Esophagus muscularis mucosa (tissue), 4 donors: ENCODE results near the gene KCNE1. TPM values are rescaled to one million over a fixed set of nuclear protein-coding genes. Genes with fewer than 3 reads are reported as not detected.

Source experiments
- DNase-seq: peaks from one replicate; pipeline ENCODE4 v3.0.0-alpha.2; 2017; ENCODE audit errors: extremely low spot score
- H3K27ac ChIP-seq, 4 donors: fragments of 200-600 bp; sonication (generic); replicated peaks in 1 of 4; 1 replicate in 3 of 4; 2 replicates in 1 of 4; pipeline ENCODE4 v1.5.1; 2016 to 2019; ENCODE audit warnings: mild to moderate bottlenecking in 1 of 4
- H3K27me3 ChIP-seq, 4 donors: fragments of 200-600 bp; sonication (generic); one replicate each; pipeline versions ENCODE4 v1.5.1 to v1.6.0; 2016 to 2019
- H3K36me3 ChIP-seq, 4 donors: fragments of 200-600 bp; sonication (generic); one replicate each; pipeline ENCODE4 v1.5.1; 2016 to 2019
- H3K4me1 ChIP-seq, 4 donors: fragments of 200-600 bp; sonication (generic); one replicate each; pipeline ENCODE4 v1.5.1; 2016 to 2019
- H3K4me3 ChIP-seq, 4 donors: fragments of 200-600 bp; sonication (generic); 1 replicate in 2 of 4; 2 replicates in 2 of 4; pipeline ENCODE4 v1.5.1; 2016 to 2019; ENCODE audit warnings: mild to moderate bottlenecking in 4 of 4, moderate library complexity in 1 of 4
- H3K9me3 ChIP-seq, 4 donors: fragments of 200-600 bp; sonication (generic); 1 replicate in 3 of 4; 2 replicates in 1 of 4; pipeline ENCODE4 v1.5.1; 2016 to 2019
- CTCF ChIP-seq, 3 experiments: fragments of 200-600 bp in 2 of 3; fragments of 450-650 bp in 1 of 3; sonication (generic) in 2 of 3; IDR thresholded peaks; one replicate each; pipeline ENCODE4 v1.5.1; 2017 to 2019; ENCODE audit warnings: antibody characterized with exemption in 3 of 3, mild to moderate bottlenecking in 2 of 3, moderate library complexity in 1 of 3
- EP300 ChIP-seq: sonication (generic); formaldehyde crosslinking; IDR thresholded peaks from one replicate; pipeline ENCODE4 v1.6.1; 2017; ENCODE audit warnings: antibody characterized with exemption
- POLR2A ChIP-seq: fragments of 450-650 bp; IDR thresholded peaks from one replicate; pipeline ENCODE4 v1.6.1; 2017; ENCODE audit warnings: antibody characterized with exemption, moderate library complexity, mild to moderate bottlenecking, low read depth
- POLR2AphosphoS5 ChIP-seq, 2 donors: sonication (generic); formaldehyde crosslinking; IDR thresholded peaks; one replicate each; pipeline ENCODE4 v1.6.1; 2017; ENCODE audit warnings: antibody characterized with exemption in 2 of 2
- WGBS: methylation state at CpG from one replicate; pipeline ENCODE4 v1.1.5; 2018; 5-methylcytosine and 5-hydroxymethylcytosine counted together
- intact Hi-C: fragments of 100-400 bp; cut with DNase I; formaldehyde crosslinking; loops from one replicate; pipeline ENCODE4 v1.15.1; 2023
- total RNA-seq, 4 donors: library from RNA; depleted of rRNA; stranded (reverse); fragments of >200 nt; gene quantifications; one replicate each; pipeline versions ENCODE4 v1.1.0 to v1.2.1, GENCODE V29; 2016

Gene KCNE1
- total RNA-seq, 4 donors from 2014 or later = 1.5 to 2.9 (median 2.2) TPM

GRCh38 chr21:34533938-34534337, 21.9 kb upstream of the KCNE1 start:
- no peak for DNase-seq
- intact Hi-C loops = no loop called here
- Histone ChIP-seq H3K27me3 (no peaks in the 10 kb centered on the region), H3K27ac (no peak overlapping the region), H3K4me3 (no peak overlapping the region), H3K9me3 (no peaks in the 10 kb centered on the region), H3K4me1 (peaks cover 0 to 15% (median 7%) of the 10 kb centered on the region in 4 donors), H3K36me3 (no peaks in the 10 kb centered on the region)
- 95% methylated on average over 3 of the region's 3 CpGs for WGBS
- TF ChIP-seq POLR2A (no peak), EP300 (no peak), POLR2AphosphoS5 (IDR thresholded peaks at IDR 0.05) (no peak), CTCF (IDR thresholded peaks at IDR 0.05) (no peak)

GRCh38 chr21:34531399-34531798, 19.4 kb upstream of the KCNE1 start:
- Histone ChIP-seq H3K36me3 (no peaks in the 10 kb centered on the region), H3K4me3 (no peak overlapping the region), H3K4me1 (peaks cover 13 to 23% (median 15%) of the 10 kb centered on the region in 4 donors), H3K27ac (no peak overlapping the region), H3K27me3 (no peaks in the 10 kb centered on the region), H3K9me3 (no peaks in the 10 kb centered on the region)
- intact Hi-C loops = no loop called here
- 95% methylated on average over 6 of the region's 6 CpGs for WGBS
- TF ChIP-seq EP300 = no peak
- no peak for TF ChIP-seq POLR2A
- no peak for TF ChIP-seq CTCF (IDR thresholded peaks at IDR 0.05)
- no peak for TF ChIP-seq POLR2AphosphoS5 (IDR thresholded peaks at IDR 0.05)
- no peak for DNase-seq

- intact Hi-C loops = no loop called here
- H3K9me3 ChIP-seq = no peaks in the 10 kb centered on the region
- no peaks in the 10 kb centered on the region for H3K36me3 ChIP-seq
- H3K4me3 ChIP-seq = no peak overlapping the region
- H3K27me3 ChIP-seq = no peaks in the 10 kb centered on the region
- TF ChIP-seq CTCF (IDR thresholded peaks at IDR 0.05) (no peak), POLR2A (no peak), EP300 (no peak), POLR2AphosphoS5 (IDR thresholded peaks at IDR 0.05) (no peak)
- H3K27ac ChIP-seq = peak overlapping the region in 2 of 4 donors; percentile 42 to 85
- H3K4me1 ChIP-seq = peaks cover 17 to 34% (median 24%) of the 10 kb centered on the region in 4 donors
- DNase-seq = no peak
These were observed 18.3 kb upstream of the KCNE1 start for GRCh38 chr21:34530261-34530660.

- no peaks in the 10 kb centered on the region for H3K9me3 ChIP-seq
- H3K27ac ChIP-seq = peak overlapping the region; percentile 85 to 89 (median 86)
- no peaks in the 10 kb centered on the region for H3K27me3 ChIP-seq
- TF ChIP-seq POLR2AphosphoS5 (IDR thresholded peaks at IDR 0.05) (peak in 1 of 2 donors; percentile 50), EP300 (no peak)
- DNase-seq = no peak
- 50% methylated on average over 3 of the region's 3 CpGs for WGBS
- H3K4me1 ChIP-seq = peaks cover 34 to 51% (median 46%) of the 10 kb centered on the region in 4 donors
- intact Hi-C loops = no loop called here
- H3K36me3 ChIP-seq = peaks cover 0 to 4% (median 0%) of the 10 kb centered on the region in 4 donors
- no peak overlapping the region for H3K4me3 ChIP-seq
These were observed 16.1 kb upstream of the KCNE1 start for GRCh38 chr21:34528131-34528561.

GRCh38 chr21:34526618-34527290, 14.7 kb upstream of the KCNE1 start:
- intact Hi-C loops = no loop called here
- TF ChIP-seq CTCF (IDR thresholded peaks at IDR 0.05) (no peak), POLR2AphosphoS5 (IDR thresholded peaks at IDR 0.05) (peak; percentile 92 to 93), EP300 (peak; percentile 71), POLR2A (peak; percentile 49)
- Histone ChIP-seq H3K4me3 (peak overlapping the region; percentile 49 to 58 (median 52)), H3K36me3 (peaks cover 0 to 18% (median 7%) of the 10 kb centered on the region in 4 donors), H3K9me3 (no peaks in the 10 kb centered on the region), H3K27me3 (no peaks in the 10 kb centered on the region), H3K4me1 (peaks cover 48 to 65% (median 59%) of the 10 kb centered on the region in 4 donors), H3K27ac (peak overlapping the region; percentile 85 to 89 (median 86))
- DNase-seq = peak; percentile 95
- WGBS = 14% methylated on average over 10 of the region's 10 CpGs
